Ishikawa (cell line): Measurements from ENCODE around the gene IFI30.

Experiments used
- CEBPB ChIP-seq: IDR thresholded peaks from 2 replicates; pipeline ENCODE4 v1.6.1; 2012
- CREB1 ChIP-seq: IDR thresholded peaks from 2 replicates; pipeline ENCODE4 v1.6.1; 2012; ENCODE audit warnings: low read depth
- EGR1 ChIP-seq: IDR thresholded peaks from 2 replicates; pipeline ENCODE4 v1.6.1; 2012
- EP300 ChIP-seq: IDR thresholded peaks from 2 replicates; pipeline ENCODE4 v1.6.1; 2012; ENCODE audit warnings: borderline replicate concordance
- RAD21 ChIP-seq: IDR thresholded peaks from 2 replicates; pipeline ENCODE4 v1.6.1; 2012; ENCODE audit warnings: low read depth
- REST ChIP-seq: IDR thresholded peaks from 2 replicates; pipeline ENCODE4 v1.6.1; 2012; ENCODE audit warnings: low read depth, mild to moderate bottlenecking
- TAF1 ChIP-seq: IDR thresholded peaks from 2 replicates; pipeline ENCODE4 v1.6.1; 2012; ENCODE audit warnings: low read depth, mild to moderate bottlenecking
- TEAD4 ChIP-seq: IDR thresholded peaks from 2 replicates; pipeline ENCODE4 v1.6.1; 2012
- YY1 ChIP-seq: IDR thresholded peaks from 2 replicates; pipeline ENCODE4 v1.6.1; 2012; ENCODE audit warnings: low read depth
- ZBTB7A ChIP-seq: IDR thresholded peaks from 2 replicates; pipeline ENCODE4 v1.6.1; 2012; ENCODE audit warnings: low read depth

- TF ChIP-seq RAD21 (no peak), EGR1 (no peak), REST (no peak), EP300 (no peak), YY1 (no peak), CREB1 (no peak), TAF1 (no peak), TEAD4 (no peak), CEBPB (no peak), ZBTB7A (no peak)
Measured at GRCh38 chr19:18172331-18173053, 1.1 kb upstream of the IFI30 start.
